ENCODE results near the gene PSAPL1.

PSAPL1 gene

GRCh38 chr4:7419961-7420660 lies 14.6 kb downstream of the PSAPL1 start:
- POLR2A ChIA-PET = no interaction called here
- no peak for DNase-seq (ENCODE audit: extremely low spot score)
- no peak for TF ChIP-seq CTCF (IDR thresholded peaks at IDR 0.05; ENCODE audit: control extremely low read depth, extremely low read depth, low read depth, missing control alignments)
- CTCF ChIA-PET = interaction anchor here (0.7 kb wide), 1 partner anchor 84 kb away, joined by 3 read pairs; no protein-coding TSS in a partner anchor

GRCh38 chr4:7418131-7418943 lies 16.4 kb downstream of the PSAPL1 start:
- CTCF ChIA-PET = interaction anchor here (0.6 kb wide), 1 partner anchor 9 kb away, joined by 3 read pairs; no protein-coding TSS in a partner anchor
- POLR2A ChIA-PET = no interaction called here
- DNase-seq (ENCODE audit: extremely low spot score) = no peak
- no peak for TF ChIP-seq CTCF (IDR thresholded peaks at IDR 0.05; ENCODE audit: control extremely low read depth, extremely low read depth, low read depth, missing control alignments)

- CTCF ChIA-PET = no interaction called here
- no peak for DNase-seq (ENCODE audit: extremely low spot score)
- POLR2A ChIA-PET = no interaction called here
- TF ChIP-seq CTCF (IDR thresholded peaks at IDR 0.05; ENCODE audit: control extremely low read depth, extremely low read depth, low read depth, missing control alignments) = no peak
Observed at GRCh38 chr4:7417639-7418038, 17.1 kb downstream of the PSAPL1 start.

- DNase-seq (ENCODE audit: extremely low spot score) = no peak
- CTCF ChIA-PET = no interaction called here
- TF ChIP-seq CTCF (IDR thresholded peaks at IDR 0.05; ENCODE audit: control extremely low read depth, extremely low read depth, low read depth, missing control alignments) = no peak
- POLR2A ChIA-PET = no interaction called here
Observed at GRCh38 chr4:7416745-7417432, 17.8 kb downstream of the PSAPL1 start.

GRCh38 chr4:7415927-7416686 lies 18.6 kb downstream of the PSAPL1 start:
- no peak for TF ChIP-seq CTCF (IDR thresholded peaks at IDR 0.05; ENCODE audit: control extremely low read depth, extremely low read depth, low read depth, missing control alignments)
- DNase-seq (ENCODE audit: extremely low spot score) = no peak
- POLR2A ChIA-PET = no interaction called here
- CTCF ChIA-PET = no interaction called here

Data from GM10248 (cell line).